Stimulated activated CD4-positive, alpha-beta T cell treated with anti-CD3 and anti-CD28 coated beads, Interleukin-2, amount 100 ng/mL, for 48 hours (primary cell): Measurements from ENCODE around the gene HCN2.
A peak's percentile ranks its signal among the peaks of the same experiment; 100 is the strongest.
"Not testable (repeated sequence)": the region's sequence is repeated elsewhere in the genome, so short reads cannot be mapped to it uniquely, and the experiment has no call there.

Experiments
- DNase-seq, 2 donors: peaks; one replicate each; pipeline ENCODE4 v3.0.0-alpha.2; 2020

The HCN2 gene

GRCh38 chr19:588093-588740 lies 1.5 kb upstream of the HCN2 start:
- DNase-seq = peak; percentile 65 to 68

GRCh38 chr19:588741-589692 lies 664 bp upstream of the HCN2 start:
- DNase-seq = no peak

- no peak for DNase-seq
Measured at GRCh38 chr19:590396-590745, 690 bp downstream of the HCN2 start.

- no peak for DNase-seq
Measured at GRCh38 chr19:590750-591098, 1.0 kb downstream of the HCN2 start.

- no peak for DNase-seq
Measured at GRCh38 chr19:591099-591958, 1.6 kb downstream of the HCN2 start.

- DNase-seq = no peak
Measured at GRCh38 chr19:592101-592500, 2.4 kb downstream of the HCN2 start.

- DNase-seq = no peak
Measured at GRCh38 chr19:593055-593454, 3.4 kb downstream of the HCN2 start.

- DNase-seq = no peak
Measured at GRCh38 chr19:593505-593904, 3.8 kb downstream of the HCN2 start.

GRCh38 chr19:594265-594870 lies 4.7 kb downstream of the HCN2 start:
- DNase-seq = no peak

- no peak for DNase-seq
Measured at GRCh38 chr19:595326-596262, 5.9 kb downstream of the HCN2 start.

GRCh38 chr19:596263-596655 lies 6.6 kb downstream of the HCN2 start:
- DNase-seq = no peak

GRCh38 chr19:597406-598315 lies 8.0 kb downstream of the HCN2 start:
- DNase-seq = no peak

- DNase-seq = no peak
Measured at GRCh38 chr19:601310-601709, 11.6 kb downstream of the HCN2 start.

- DNase-seq = no peak
Measured at GRCh38 chr19:601790-602189, 12.1 kb downstream of the HCN2 start.

- no peak for DNase-seq
Measured at GRCh38 chr19:602391-603301, 13.0 kb downstream of the HCN2 start.

GRCh38 chr19:603302-603639 lies 13.6 kb downstream of the HCN2 start:
- DNase-seq = not testable (repeated sequence)

GRCh38 chr19:603779-604178 lies 14.1 kb downstream of the HCN2 start:
- not testable (repeated sequence) for DNase-seq

- peak; percentile 37 to 60 for DNase-seq
Measured at GRCh38 chr19:604355-604754, 14.7 kb downstream of the HCN2 start.

- DNase-seq = not testable (repeated sequence)
Measured at GRCh38 chr19:605061-605971, 15.6 kb downstream of the HCN2 start.
